Natural killer cell (primary cell): ENCODE results near the gene CACNB3. TPM values are rescaled to one million over a fixed set of nuclear protein-coding genes. Genes with fewer than 3 reads are reported as not detected.

ENCODE experiments used
- ATAC-seq, 3 donors: fragments of 150-1000 bp in 2 of 3; fragments of 200-7000 bp in 1 of 3; cut with Tn5 transposase; 1 replicate in 1 of 3; 2 replicates in 2 of 3; pipeline ENCODE4 v1.10.0; 2021; ENCODE audit warnings: mild to moderate bottlenecking in 2 of 3, moderate library complexity in 2 of 3
- DNase-seq, 2 donors: peaks; one replicate each; pipeline versions ENCODE4 v3.0.0 to v3.0.0-alpha.2; 2013 to 2021; ENCODE audit warnings: mixed read lengths in 1 of 2
- H3K27ac ChIP-seq: one replicate; pipeline ENCODE4 v1.5.1; 2013; ENCODE audit warnings: mild to moderate bottlenecking, low read length
- H3K27me3 ChIP-seq: one replicate; pipeline ENCODE4 v1.6.1; 2013; ENCODE audit warnings: low read length; ENCODE audit not compliant: control insufficient read depth, insufficient read depth
- H3K36me3 ChIP-seq: one replicate; pipeline ENCODE4 v1.6.1; 2013; ENCODE audit warnings: low read length; ENCODE audit not compliant: control insufficient read depth, insufficient read depth
- H3K4me1 ChIP-seq: one replicate; pipeline ENCODE4 v1.6.1; 2013; ENCODE audit warnings: low read length; ENCODE audit not compliant: control insufficient read depth, insufficient read depth
- H3K4me3 ChIP-seq: one replicate; pipeline ENCODE4 v1.5.1; 2013; ENCODE audit warnings: low read length
- H3K9me3 ChIP-seq: one replicate; pipeline ENCODE4 v1.6.1; 2013; ENCODE audit warnings: low read length; ENCODE audit not compliant: control insufficient read depth, insufficient read depth
- H3K27ac Mint-ChIP-seq, 2 donors: one replicate each; pipeline ENCODE4 v1.8.0; 2022; ENCODE audit warnings: mild to moderate bottlenecking in 2 of 2, mixed read lengths in 2 of 2, moderate library complexity in 1 of 2
- H3K27me3 Mint-ChIP-seq, 2 donors: one replicate each; pipeline ENCODE4 v1.8.0; 2022; ENCODE audit warnings: low read depth in 2 of 2, mixed read lengths in 2 of 2
- H3K36me3 Mint-ChIP-seq: one replicate; pipeline ENCODE4 v1.8.0; 2022; ENCODE audit warnings: mixed read lengths
- H3K4me1 Mint-ChIP-seq, 2 donors: one replicate each; pipeline ENCODE4 v1.8.0; 2022; ENCODE audit warnings: mixed read lengths in 2 of 2
- H3K4me3 Mint-ChIP-seq: one replicate; pipeline ENCODE4 v1.8.0; 2022; ENCODE audit warnings: mild to moderate bottlenecking, moderate library complexity, mixed read lengths
- H3K9me3 Mint-ChIP-seq, 2 donors: one replicate each; pipeline ENCODE4 v1.8.0; 2022; ENCODE audit warnings: mixed read lengths in 2 of 2
- CTCF ChIP-seq: fragments of 200-600 bp; IDR thresholded peaks from one replicate; pipeline ENCODE4 v1.8.0; 2022; ENCODE audit warnings: antibody characterized with exemption
- WGBS: methylation state at CpG from one replicate; pipeline ENCODE4 v1.1.7; 2013; ENCODE audit warnings: missing lambda C conversion rate; ENCODE audit not compliant: insufficient coverage; 5-methylcytosine and 5-hydroxymethylcytosine counted together
- intact Hi-C: fragments of 100-400 bp; cut with micrococcal nuclease; formaldehyde crosslinking; loops from one replicate; pipeline ENCODE4 v1.14.2; 2022
- total RNA-seq, 4 donors: library from RNA; stranded (reverse); fragments of 120-200 nt in 1 of 4; gene quantifications; one replicate each; pipeline versions ENCODE4 v1.2.3 to v1.2.4, GENCODE V29; 2013 to 2022

The CACNB3 gene
- total RNA-seq, 3 donors from 2014 or later (not counting 1 experiment from before 2014, with no cell fraction given), result 7.2 to 12.4 (median 12.2) TPM

- peak in 1 of 3 donors; percentile 9 for ATAC-seq
- Histone ChIP-seq H3K4me1 (peaks cover 30% of the 10 kb centered on the region), H3K27ac (no peak overlapping the region), H3K9me3 (no peaks in the 10 kb centered on the region), H3K4me3 (peak overlapping the region; percentile 51), H3K27me3 (peaks cover 11% of the 10 kb centered on the region), H3K36me3 (no peaks in the 10 kb centered on the region)
- 21% methylated on average over 36 of the region's 37 CpGs for WGBS
- intact Hi-C loops, result no loop called here
- peak overlapping the region in 1 of 2 donors; percentile 82 for H3K27ac Mint-ChIP-seq
- peaks cover 12 to 48% of the 10 kb centered on the region in 2 donors for H3K4me1 Mint-ChIP-seq
- H3K27me3 Mint-ChIP-seq, result peaks cover 8 to 22% of the 10 kb centered on the region in 2 donors
- H3K9me3 Mint-ChIP-seq, result no peaks in the 10 kb centered on the region
- H3K36me3 Mint-ChIP-seq, result no peaks in the 10 kb centered on the region
- no peak for TF ChIP-seq CTCF
- DNase-seq, result peak in 1 of 2 donors; percentile 54
- peak overlapping the region; percentile 83 for H3K4me3 Mint-ChIP-seq
Measured at GRCh38 chr12:48818831-48819590, 715 bp downstream of the CACNB3 start.

- peak overlapping the region; percentile 28 for H3K4me3 Mint-ChIP-seq
- ATAC-seq, result no peak
- no peaks in the 10 kb centered on the region for H3K9me3 ChIP-seq
- no peaks in the 10 kb centered on the region for H3K9me3 Mint-ChIP-seq
- no peak overlapping the region for H3K4me3 ChIP-seq
- H3K4me1 Mint-ChIP-seq, result peaks cover 9 to 39% of the 10 kb centered on the region in 2 donors
- peaks cover 8 to 21% of the 10 kb centered on the region in 2 donors for H3K27me3 Mint-ChIP-seq
- H3K27me3 ChIP-seq, result peaks cover 11% of the 10 kb centered on the region
- peaks cover 23% of the 10 kb centered on the region for H3K4me1 ChIP-seq
- no peak overlapping the region for H3K27ac ChIP-seq
- intact Hi-C loops, result no loop called here
- TF ChIP-seq CTCF, result no peak
- H3K27ac Mint-ChIP-seq, result no peak overlapping the region
- no peak for DNase-seq
- 87% methylated on average over 5 of the region's 5 CpGs for WGBS
- H3K36me3 Mint-ChIP-seq, result no peaks in the 10 kb centered on the region
- H3K36me3 ChIP-seq, result no peaks in the 10 kb centered on the region
Measured at GRCh38 chr12:48819986-48820725, 1.9 kb downstream of the CACNB3 start.

- Histone ChIP-seq H3K27ac (no peak overlapping the region), H3K36me3 (no peaks in the 10 kb centered on the region), H3K4me1 (peaks cover 13% of the 10 kb centered on the region), H3K9me3 (no peaks in the 10 kb centered on the region), H3K4me3 (no peak overlapping the region), H3K27me3 (no peaks in the 10 kb centered on the region)
- whole genome bisulfite sequencing, result 94% methylated on average over 5 of the region's 5 CpGs
- no peak for TF ChIP-seq CTCF
- Mint-ChIP-seq H3K4me1 (peaks cover 0 to 27% of the 10 kb centered on the region in 2 donors), H3K9me3 (no peaks in the 10 kb centered on the region), H3K36me3 (no peaks in the 10 kb centered on the region), H3K27ac (peak overlapping the region in 1 of 2 donors; percentile 51), H3K4me3 (no peak overlapping the region), H3K27me3 (peaks cover 0 to 9% of the 10 kb centered on the region in 2 donors)
- DNase-seq (no peak), ATAC-seq (no peak)
- intact Hi-C loops, result no loop called here
Measured at GRCh38 chr12:48822139-48822538, 3.8 kb downstream of the CACNB3 start.
